NCI-H510A treated with DMSO at 0.1 percent for 48 hours (cell line): ENCODE measurements around the gene C2CD3.
"Not testable (repeated sequence)": the region's sequence is repeated elsewhere in the genome, so short reads cannot be mapped to it uniquely, and the experiment has no call there.

Source experiments
- DNase-seq: peaks from one replicate; lab custom pipeline; 2025; lab: John Stamatoyannopoulos, UW

C2CD3 gene

GRCh38 chr11:74157169-74157568 is 13.6 kb downstream of the C2CD3 start:
- DNase-seq: no peak

GRCh38 chr11:74154620-74155281 is 16.1 kb downstream of the C2CD3 start:
- DNase-seq: no peak

- DNase-seq: no peak
Measured at GRCh38 chr11:74153224-74153623, 17.6 kb downstream of the C2CD3 start.

- DNase-seq: no peak
Measured at GRCh38 chr11:74147199-74147929, 23.4 kb downstream of the C2CD3 start.

GRCh38 chr11:74144592-74144991 is 26.2 kb downstream of the C2CD3 start:
- no peak for DNase-seq

- no peak for DNase-seq
Measured at GRCh38 chr11:74142624-74143023, 28.2 kb downstream of the C2CD3 start.

GRCh38 chr11:74141908-74142307 is 28.9 kb downstream of the C2CD3 start:
- no peak for DNase-seq

- peak; percentile 15 for DNase-seq
Measured at GRCh38 chr11:74141241-74141695, 29.5 kb downstream of the C2CD3 start.

- DNase-seq: not testable (repeated sequence)
Measured at GRCh38 chr11:74139919-74140431, 30.8 kb downstream of the C2CD3 start.

GRCh38 chr11:74139151-74139918 is 31.5 kb downstream of the C2CD3 start:
- DNase-seq: no peak

- DNase-seq: peak; percentile 28
Measured at GRCh38 chr11:74138572-74138971, 32.2 kb downstream of the C2CD3 start.

GRCh38 chr11:74138021-74138420 is 32.8 kb downstream of the C2CD3 start:
- no peak for DNase-seq

GRCh38 chr11:74135127-74135840 is 35.5 kb downstream of the C2CD3 start:
- no peak for DNase-seq

GRCh38 chr11:74134661-74135060 is 36.1 kb downstream of the C2CD3 start:
- DNase-seq: no peak

GRCh38 chr11:74133436-74133835 is 37.4 kb downstream of the C2CD3 start:
- DNase-seq: no peak

- no peak for DNase-seq
Measured at GRCh38 chr11:74132833-74133232, 38.0 kb downstream of the C2CD3 start.

- DNase-seq: not testable (repeated sequence)
Measured at GRCh38 chr11:74129121-74129520, 41.7 kb downstream of the C2CD3 start.

GRCh38 chr11:74123008-74123448 is 47.8 kb downstream of the C2CD3 start:
- no peak for DNase-seq

GRCh38 chr11:74121804-74122203 is 49.0 kb downstream of the C2CD3 start:
- no peak for DNase-seq

- DNase-seq: not testable (repeated sequence)
Measured at GRCh38 chr11:74120260-74121035, 50.4 kb downstream of the C2CD3 start.

GRCh38 chr11:74116719-74117118 is 54.1 kb downstream of the C2CD3 start:
- DNase-seq: no peak
